H4 (cell line): ENCODE results near the gene POM121. TPM values are rescaled to one million over a fixed set of nuclear protein-coding genes. Genes with fewer than 3 reads are reported as not detected.
"Not testable (repeated sequence)": the region's sequence is repeated elsewhere in the genome, so short reads cannot be mapped to it uniquely, and the experiment has no call there.

Experiments used
- DNase-seq: peaks from one replicate; pipeline ENCODE4 v3.0.0-alpha.2; 2015; ENCODE audit warnings: low spot score
- total RNA-seq: library from RNA; depleted of rRNA; stranded (reverse); fragments of >200 nt; shearing (Covaris generic); gene quantifications from 2 replicates; pipeline ENCODE4 v1.2.3, GENCODE V29; 2014; rRNA removed

Gene POM121
- total RNA-seq, 1 experiment from 2014 or later = 5.2 TPM

- not testable (repeated sequence) for DNase-seq
Observed at GRCh38 chr7:72997447-72997846, 72.6 kb downstream of the POM121 start.

GRCh38 chr7:72997887-72998468 lies 73.1 kb downstream of the POM121 start:
- not testable (repeated sequence) for DNase-seq

Other genes starting within 250 kb of the POM121 start
- gene TYW1B, start 96.9 kb upstream of the POM121 start, total RNA-seq = 0.23 and 0.66 TPM in 2 replicates
- gene TRIM74, start 44.4 kb downstream of the POM121 start, total RNA-seq = not detected in 2 replicates
- not detected in 2 replicates for gene SPDYE8, start 104.7 kb downstream of the POM121 start, total RNA-seq
- gene SPDYE11, start 132.8 kb downstream of the POM121 start, total RNA-seq = not detected in 2 replicates
- gene SPDYE9, start 160.9 kb downstream of the POM121 start, total RNA-seq = not detected in 2 replicates